T-helper 17 cell (primary cell): ENCODE results near the gene VASN. TPM values are rescaled to one million over a fixed set of nuclear protein-coding genes. Genes with fewer than 3 reads are reported as not detected.

Experiments used
- ATAC-seq: fragments of 150-1000 bp; cut with Tn5 transposase; 2 replicates; pipeline ENCODE4 v1.10.0; 2021; ENCODE audit warnings: mild to moderate bottlenecking, moderate library complexity
- DNase-seq, 3 donors: peaks; one replicate each; pipeline versions ENCODE4 v3.0.0 to v3.0.0-alpha.2; 2020 to 2021
- H3K9me3 ChIP-seq: one replicate; pipeline ENCODE4 v1.7.0; 2013; ENCODE audit warnings: low read length, mild to moderate bottlenecking; ENCODE audit not compliant: control insufficient read depth, poor library complexity, severe bottlenecking
- H3K27ac Mint-ChIP-seq: one replicate; pipeline ENCODE4 v1.8.0; 2022; ENCODE audit warnings: mild to moderate bottlenecking, moderate library complexity, mixed read lengths
- H3K27me3 Mint-ChIP-seq: one replicate; pipeline ENCODE4 v1.8.0; 2022; ENCODE audit warnings: mixed read lengths
- H3K36me3 Mint-ChIP-seq: one replicate; pipeline ENCODE4 v1.8.0; 2022; ENCODE audit warnings: low read depth, mixed read lengths
- H3K4me1 Mint-ChIP-seq: one replicate; pipeline ENCODE4 v1.8.0; 2022; ENCODE audit warnings: mild to moderate bottlenecking, mixed read lengths
- H3K4me3 Mint-ChIP-seq: one replicate; pipeline ENCODE4 v1.8.0; 2022; ENCODE audit warnings: mild to moderate bottlenecking, moderate library complexity, mixed read lengths
- total RNA-seq, 4 donors: library from RNA in 2 of 4; stranded (reverse) in 2 of 4; gene quantifications; one replicate each; pipeline ENCODE4 v1.2.3 and lab custom pipeline; 2022 to 2026

VASN gene
- total RNA-seq, 2 donors from 2014 or later: 0.55 to 0.57 TPM

DNA sequence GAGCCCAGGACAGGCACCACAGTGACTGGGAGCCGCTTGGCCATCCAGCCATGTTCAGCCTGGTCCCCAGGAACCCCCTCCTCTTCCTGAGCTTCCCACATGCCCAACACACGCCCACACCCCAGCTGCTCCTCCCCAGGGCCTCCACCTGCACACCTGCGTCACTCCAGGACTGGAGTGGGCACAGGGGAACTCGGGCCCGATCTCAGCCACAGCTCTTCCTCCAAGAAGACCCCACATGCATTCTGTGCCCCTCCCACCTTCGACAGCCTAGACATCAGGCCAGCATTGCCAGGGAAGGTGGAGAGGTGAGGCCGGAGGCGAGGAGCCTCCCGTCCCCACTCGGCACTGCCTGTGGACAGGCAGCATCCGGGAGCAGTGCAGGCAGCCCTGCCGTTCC lies 6.0 kb upstream of the VASN start:
- H3K4me1 Mint-ChIP-seq: peaks cover 12% of the 10 kb centered on the region
- no peaks in the 10 kb centered on the region for H3K27me3 Mint-ChIP-seq
- no peak for DNase-seq
- peak overlapping the region; percentile 50 for H3K4me3 Mint-ChIP-seq
- H3K36me3 Mint-ChIP-seq: no peaks in the 10 kb centered on the region
- no peak for ATAC-seq
- H3K9me3 ChIP-seq: no peaks in the 10 kb centered on the region
- no peak overlapping the region for H3K27ac Mint-ChIP-seq

GRCh38 chr16:4366016-4366415 lies 5.6 kb upstream of the VASN start:
- no peaks in the 10 kb centered on the region for H3K36me3 Mint-ChIP-seq
- peaks cover 12% of the 10 kb centered on the region for H3K4me1 Mint-ChIP-seq
- DNase-seq (no peak), ATAC-seq (no peak)
- no peaks in the 10 kb centered on the region for H3K9me3 ChIP-seq
- H3K27ac Mint-ChIP-seq: peak overlapping the region; percentile 91
- H3K27me3 Mint-ChIP-seq: no peaks in the 10 kb centered on the region
- H3K4me3 Mint-ChIP-seq: no peak overlapping the region

DNA sequence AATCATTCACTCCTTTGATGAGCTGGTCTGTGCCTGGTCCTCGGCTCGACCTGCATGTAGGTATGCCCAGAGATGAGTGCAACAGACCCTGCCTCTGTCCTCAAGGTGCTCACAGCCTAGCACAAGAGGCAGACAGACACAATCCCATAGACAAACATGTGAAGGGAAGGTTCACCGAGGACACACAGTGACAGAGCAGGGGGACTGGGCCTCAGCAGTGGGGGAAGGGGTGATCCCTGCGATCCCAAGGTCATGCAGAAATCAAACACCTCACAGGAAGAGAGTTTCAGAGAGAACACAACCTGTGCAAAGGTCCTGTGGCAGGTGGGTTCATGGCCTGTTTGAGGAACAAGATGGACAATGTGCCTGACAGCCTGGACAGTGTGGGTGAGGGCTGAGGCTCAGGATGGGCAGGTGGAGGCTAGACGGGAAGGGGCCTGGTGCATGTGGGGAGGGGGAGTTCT lies 4.2 kb upstream of the VASN start:
- H3K27ac Mint-ChIP-seq: peak overlapping the region; percentile 91
- ATAC-seq (no peak), DNase-seq (no peak)
- H3K4me3 Mint-ChIP-seq: peak overlapping the region; percentile 41
- no peaks in the 10 kb centered on the region for H3K9me3 ChIP-seq
- no peaks in the 10 kb centered on the region for H3K27me3 Mint-ChIP-seq
- no peaks in the 10 kb centered on the region for H3K36me3 Mint-ChIP-seq
- H3K4me1 Mint-ChIP-seq: peaks cover 14% of the 10 kb centered on the region

DNA sequence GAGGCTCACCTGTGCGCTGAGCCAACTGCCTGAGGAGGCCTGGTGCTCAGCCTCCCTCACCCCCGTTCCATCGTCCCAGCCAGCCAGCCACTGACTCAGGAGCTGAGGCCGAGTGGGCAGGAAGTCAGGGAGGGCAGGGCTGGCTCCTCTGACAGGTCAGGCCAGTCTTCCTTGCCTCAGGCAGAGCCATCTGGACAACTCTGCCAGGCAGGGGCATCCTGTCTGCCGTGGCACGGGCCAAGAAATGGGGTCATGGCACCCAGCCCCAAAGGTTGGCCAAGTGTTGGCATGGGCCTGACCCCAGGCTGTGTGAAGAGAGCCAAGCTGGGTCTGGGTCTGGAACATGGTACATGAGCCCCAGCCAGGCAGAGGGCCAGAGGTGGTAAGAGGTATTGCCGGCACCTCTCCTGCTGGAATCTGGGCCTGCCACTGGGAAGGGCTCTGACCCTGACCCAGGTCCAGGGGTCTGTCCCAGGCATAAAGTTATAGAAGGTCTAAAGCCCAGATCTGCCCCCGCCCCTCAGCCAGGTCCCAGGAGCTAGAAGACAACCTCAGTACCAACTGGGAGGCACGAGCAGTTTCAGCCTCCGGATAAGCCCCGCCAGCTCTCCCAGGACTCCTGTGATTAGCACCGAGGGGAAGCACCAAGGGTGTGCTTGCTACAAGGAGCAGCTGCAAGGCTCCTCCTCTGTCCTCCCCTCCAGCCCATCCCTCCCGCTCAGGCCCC lies 2.5 kb upstream of the VASN start:
- no peak for ATAC-seq
- Mint-ChIP-seq H3K27me3 (no peaks in the 10 kb centered on the region), H3K27ac (peak overlapping the region; percentile 91), H3K36me3 (no peaks in the 10 kb centered on the region), H3K4me3 (peak overlapping the region; percentile 47), H3K4me1 (peaks cover 24% of the 10 kb centered on the region)
- DNase-seq: no peak
- H3K9me3 ChIP-seq: no peaks in the 10 kb centered on the region

DNA sequence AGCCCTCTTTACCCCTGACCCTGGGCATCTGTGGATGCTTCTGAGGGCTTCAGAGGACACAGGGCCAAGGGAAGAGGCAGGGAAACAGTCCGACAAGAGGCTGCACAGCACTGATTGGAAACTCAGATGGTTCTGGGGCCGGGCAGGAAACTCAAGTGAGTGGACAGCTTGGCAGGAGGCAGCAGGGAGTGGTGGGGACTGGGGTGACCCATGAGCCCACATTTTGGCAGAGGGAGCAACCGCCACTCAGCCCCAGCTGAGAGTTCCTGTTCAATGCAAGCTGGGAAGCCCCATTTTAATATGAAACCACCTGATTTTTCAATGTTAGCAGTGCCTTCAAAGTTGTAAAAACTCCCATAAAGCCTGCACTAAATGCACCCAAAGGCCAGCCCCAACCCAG lies 1.5 kb upstream of the VASN start:
- H3K27ac Mint-ChIP-seq: no peak overlapping the region
- no peaks in the 10 kb centered on the region for H3K27me3 Mint-ChIP-seq
- H3K4me3 Mint-ChIP-seq: no peak overlapping the region

GRCh38 chr16:4370570-4371356 lies 885 bp upstream of the VASN start:
- peak overlapping the region; percentile 84 for H3K27ac Mint-ChIP-seq
- DNase-seq: no peak
- H3K36me3 Mint-ChIP-seq: no peaks in the 10 kb centered on the region
- no peaks in the 10 kb centered on the region for H3K9me3 ChIP-seq
- no peak for ATAC-seq
- peaks cover 32% of the 10 kb centered on the region for H3K4me1 Mint-ChIP-seq
- no peak overlapping the region for H3K4me3 Mint-ChIP-seq
- no peaks in the 10 kb centered on the region for H3K27me3 Mint-ChIP-seq

More for the DNA sequence above, 1.5 kb upstream of the VASN start:
- H3K36me3 Mint-ChIP-seq: no peaks in the 10 kb centered on the region
- DNase-seq: no peak
- ATAC-seq: no peak
- H3K4me1 Mint-ChIP-seq: peaks cover 27% of the 10 kb centered on the region
- H3K9me3 ChIP-seq: no peaks in the 10 kb centered on the region

DNA sequence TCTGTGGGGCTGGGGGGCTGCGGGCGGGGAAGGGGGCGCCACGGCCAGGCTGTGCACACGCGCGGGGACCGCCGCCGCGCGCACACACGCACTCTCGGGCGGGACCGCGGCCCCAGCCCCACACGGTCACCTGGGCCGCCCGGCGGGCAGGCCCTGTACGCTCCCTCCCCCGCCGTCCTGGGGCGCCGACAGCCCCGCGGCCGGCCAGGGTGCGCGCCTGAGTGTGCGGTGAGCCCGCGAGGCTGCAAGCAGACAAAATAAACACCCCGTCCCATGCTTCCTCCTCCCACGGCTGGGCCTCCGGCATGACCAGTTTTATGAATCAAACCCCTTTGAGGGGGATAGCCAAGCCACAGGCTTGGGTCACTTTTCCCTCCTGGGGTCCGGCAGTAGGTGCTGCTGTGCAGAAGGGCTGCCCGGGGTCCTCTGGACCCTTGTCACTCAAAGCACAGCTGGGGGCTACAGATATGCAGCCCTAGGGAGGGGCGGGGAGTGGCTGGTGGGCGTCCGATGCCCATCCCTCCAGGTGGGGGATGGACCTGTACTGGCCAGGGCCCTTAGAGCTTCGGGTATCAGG lies 441 bp downstream of the VASN start:
- H3K27ac Mint-ChIP-seq: peak overlapping the region; percentile 84
- peaks cover 32% of the 10 kb centered on the region for H3K4me1 Mint-ChIP-seq
- H3K4me3 Mint-ChIP-seq: peak overlapping the region; percentile 82
- ATAC-seq (peak; percentile 40), DNase-seq (no peak)
- H3K9me3 ChIP-seq: no peaks in the 10 kb centered on the region
- no peaks in the 10 kb centered on the region for H3K36me3 Mint-ChIP-seq
- H3K27me3 Mint-ChIP-seq: no peaks in the 10 kb centered on the region

GRCh38 chr16:4372578-4373355 lies 1.1 kb downstream of the VASN start:
- DNase-seq (no peak), ATAC-seq (peak; percentile 0)
- Mint-ChIP-seq H3K36me3 (no peaks in the 10 kb centered on the region), H3K27ac (peak overlapping the region; percentile 84), H3K4me3 (peak overlapping the region; percentile 82), H3K4me1 (peaks cover 33% of the 10 kb centered on the region), H3K27me3 (no peaks in the 10 kb centered on the region)
- no peaks in the 10 kb centered on the region for H3K9me3 ChIP-seq

DNA sequence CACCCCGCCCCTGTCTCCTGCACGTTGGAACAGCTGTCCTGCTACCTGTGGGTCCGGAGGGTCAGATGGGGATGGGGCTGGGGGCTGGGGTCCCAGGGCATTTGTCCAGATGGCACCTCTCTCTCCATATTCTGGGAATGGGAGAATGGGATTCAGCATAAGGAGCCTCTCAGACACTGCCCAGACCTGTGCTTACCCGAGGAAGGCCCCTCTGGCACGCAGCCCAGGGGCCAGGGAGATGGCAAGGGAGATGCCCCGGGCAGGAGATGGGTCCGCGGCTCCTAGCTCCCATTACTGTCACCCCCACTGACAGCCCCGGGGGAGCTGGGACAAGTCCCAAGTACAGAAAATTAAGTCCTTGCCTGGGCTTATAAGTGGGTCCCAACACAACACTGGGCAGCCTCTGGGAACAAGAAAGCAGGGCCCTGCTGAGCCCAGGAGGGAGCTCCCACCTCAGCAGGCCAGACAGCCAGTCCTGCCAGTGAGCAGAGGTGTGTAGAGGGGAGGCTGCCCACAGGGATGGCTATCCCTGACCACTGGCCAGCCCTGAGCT lies 1.8 kb downstream of the VASN start:
- DNase-seq: no peak
- Mint-ChIP-seq H3K4me3 (peak overlapping the region; percentile 82), H3K27ac (peak overlapping the region; percentile 84)

GRCh38 chr16:4373909-4374742 lies 2.5 kb downstream of the VASN start:
- Mint-ChIP-seq H3K36me3 (no peaks in the 10 kb centered on the region), H3K27ac (peak overlapping the region; percentile 84), H3K4me3 (peak overlapping the region; percentile 82), H3K4me1 (peaks cover 34% of the 10 kb centered on the region), H3K27me3 (no peaks in the 10 kb centered on the region)
- H3K9me3 ChIP-seq: no peaks in the 10 kb centered on the region
- DNase-seq: no peak
- no peak for ATAC-seq

More for the DNA sequence above, 1.8 kb downstream of the VASN start:
- H3K4me1 Mint-ChIP-seq: peaks cover 37% of the 10 kb centered on the region
- no peaks in the 10 kb centered on the region for H3K36me3 Mint-ChIP-seq
- ATAC-seq: no peak
- H3K9me3 ChIP-seq: no peaks in the 10 kb centered on the region
- H3K27me3 Mint-ChIP-seq: no peaks in the 10 kb centered on the region

DNA sequence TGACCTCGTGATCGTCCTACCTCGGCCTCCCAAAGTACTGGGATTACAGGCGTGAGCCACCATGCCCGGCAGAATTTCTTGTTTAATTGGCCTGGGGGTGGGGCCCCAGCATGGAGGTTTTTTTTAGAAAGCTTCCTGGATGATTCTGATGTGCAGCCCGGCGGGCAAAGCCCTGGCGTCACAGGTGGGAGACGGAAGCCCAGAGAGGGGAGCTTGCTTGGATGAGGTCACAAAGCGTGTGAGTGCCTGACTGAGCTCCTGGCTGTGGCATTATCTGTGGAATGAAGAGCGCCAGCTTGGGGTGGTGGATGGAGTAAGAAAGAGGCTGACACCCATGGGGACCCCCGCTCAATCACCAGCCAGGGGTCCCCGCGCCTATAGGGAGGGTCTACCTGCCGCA lies 4.1 kb downstream of the VASN start:
- H3K27me3 Mint-ChIP-seq: no peaks in the 10 kb centered on the region
- no peaks in the 10 kb centered on the region for H3K9me3 ChIP-seq
- H3K27ac Mint-ChIP-seq: peak overlapping the region; percentile 84
- no peaks in the 10 kb centered on the region for H3K36me3 Mint-ChIP-seq
- peaks cover 37% of the 10 kb centered on the region for H3K4me1 Mint-ChIP-seq
- DNase-seq: no peak
- no peak for ATAC-seq
- H3K4me3 Mint-ChIP-seq: peak overlapping the region; percentile 68
